Measurements from ENCODE around the gene WBP2NL.

WBP2NL gene

DNA sequence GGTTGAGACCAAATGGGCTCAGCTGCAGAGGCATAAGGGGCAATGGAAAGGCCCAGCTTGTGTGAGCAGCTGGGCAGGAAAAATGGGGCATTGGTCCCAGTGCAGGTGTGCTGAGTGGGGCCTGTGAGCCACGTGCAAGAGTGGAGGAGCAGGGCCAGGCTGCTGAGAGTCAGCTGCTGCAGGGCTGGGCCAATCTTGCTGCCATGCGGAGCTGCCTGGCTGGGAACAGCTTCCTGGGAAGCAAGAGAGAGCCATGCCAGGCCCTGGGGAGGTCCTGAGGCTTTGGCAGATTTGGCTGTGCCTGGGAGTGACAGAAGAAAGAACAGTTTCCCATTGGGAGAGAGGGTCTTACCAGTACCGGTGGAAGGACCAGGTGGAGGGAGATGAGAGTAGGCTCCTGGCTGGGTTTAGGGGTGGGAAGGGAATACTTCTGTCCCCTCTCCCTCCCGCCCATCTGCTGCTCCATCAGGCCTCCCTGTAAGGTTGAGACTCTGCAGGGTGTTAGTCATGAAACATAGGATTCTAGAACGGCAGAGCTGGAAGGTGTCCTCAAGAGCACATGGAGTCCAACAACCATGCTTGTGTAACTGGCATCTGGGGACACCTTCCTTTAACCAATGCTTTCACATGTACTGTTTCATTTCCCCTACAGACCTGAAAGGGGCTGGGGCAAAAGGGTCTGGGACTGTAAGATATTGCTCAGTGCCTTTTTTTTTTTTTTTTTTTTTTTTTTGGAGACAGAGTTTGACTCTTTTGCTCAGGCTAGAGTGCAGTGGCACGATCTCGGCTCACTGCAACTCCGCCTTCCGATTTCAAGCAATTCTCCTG, 19.0 kb upstream of the WBP2NL start:
- DNase-seq = no peak

DNA sequence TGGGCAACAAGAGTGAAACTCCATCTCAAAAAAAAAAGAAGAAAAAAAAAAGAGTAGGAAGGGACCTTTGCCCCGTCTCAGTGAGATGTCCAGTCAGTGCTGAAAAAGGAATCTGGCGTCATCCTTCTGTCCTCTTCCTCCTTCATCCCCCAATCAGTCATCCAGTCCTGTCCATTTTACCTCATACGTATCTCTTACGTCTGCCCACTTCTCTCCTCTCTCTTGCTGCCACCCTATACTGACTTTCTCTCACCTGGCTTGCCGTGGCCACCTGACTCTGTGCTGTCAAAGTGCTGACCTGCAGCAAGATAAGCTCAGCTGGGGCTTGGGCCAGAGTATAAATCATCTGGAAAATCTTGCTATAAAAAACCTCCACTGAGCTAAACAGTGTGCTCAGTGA, 15.7 kb upstream of the WBP2NL start:
- DNase-seq = no peak

GRCh38 chr22:41983513-41984405, 14.8 kb upstream of the WBP2NL start:
- no peak for DNase-seq

DNA sequence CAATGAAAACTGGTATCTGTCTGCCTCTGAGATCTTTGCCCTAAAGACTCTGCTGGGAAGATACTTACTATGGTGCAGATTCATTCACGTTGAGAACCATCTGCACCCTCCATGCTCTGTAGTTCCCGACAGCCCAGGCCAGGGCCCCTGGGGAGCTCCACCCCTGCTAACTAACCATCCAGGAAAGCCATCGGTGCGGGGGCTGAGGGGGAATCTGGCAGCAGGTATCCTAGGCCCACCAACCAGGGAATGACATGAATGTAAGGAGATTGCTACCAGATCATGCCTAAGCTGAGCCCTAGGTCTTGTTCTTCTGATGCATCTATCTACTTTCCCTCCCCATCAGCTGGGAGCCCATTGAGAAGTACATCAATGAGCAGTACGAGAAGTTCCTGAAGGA, 11.3 kb upstream of the WBP2NL start:
- DNase-seq = no peak

DNA sequence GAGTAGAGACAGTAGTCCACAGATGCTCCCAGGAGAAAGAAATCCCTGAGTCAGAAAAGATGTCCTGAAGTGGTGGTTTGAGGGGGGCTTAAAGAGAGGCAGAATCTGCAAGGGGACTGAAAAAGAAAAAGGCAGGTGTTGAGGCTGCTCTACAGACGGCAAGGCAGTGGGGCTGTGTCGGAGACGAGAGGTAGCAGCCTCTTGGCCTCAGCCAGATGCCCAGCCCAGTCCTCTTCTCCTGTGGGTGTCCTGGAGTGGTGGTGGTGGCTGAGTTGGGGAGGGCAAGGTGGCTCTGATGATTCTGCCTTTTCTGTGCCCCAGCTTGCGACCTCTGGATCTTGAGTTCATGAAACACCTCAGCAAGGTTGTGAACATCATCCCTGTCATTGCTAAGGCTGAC, 9.3 kb upstream of the WBP2NL start:
- no peak for DNase-seq

DNA sequence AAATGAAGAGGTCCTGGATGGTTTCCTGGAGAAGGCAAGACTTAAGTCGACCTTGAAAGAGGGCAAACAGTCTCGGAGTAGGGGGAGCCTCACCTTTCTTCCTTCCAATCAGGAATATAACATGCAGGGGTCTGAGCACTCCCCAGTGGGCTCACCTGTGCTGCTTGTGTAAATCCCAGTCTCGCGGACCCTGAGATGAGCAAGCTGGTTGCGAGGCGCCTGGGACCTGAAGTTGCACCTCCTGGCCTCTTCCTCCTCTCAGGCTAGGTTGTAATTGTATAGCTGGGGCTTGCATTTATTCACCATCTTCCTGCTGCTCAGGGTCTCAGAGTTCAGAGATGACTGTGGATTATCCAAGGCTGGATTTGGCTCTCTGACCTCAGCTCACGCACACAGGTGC, 7.5 kb upstream of the WBP2NL start:
- no peak for DNase-seq

DNA sequence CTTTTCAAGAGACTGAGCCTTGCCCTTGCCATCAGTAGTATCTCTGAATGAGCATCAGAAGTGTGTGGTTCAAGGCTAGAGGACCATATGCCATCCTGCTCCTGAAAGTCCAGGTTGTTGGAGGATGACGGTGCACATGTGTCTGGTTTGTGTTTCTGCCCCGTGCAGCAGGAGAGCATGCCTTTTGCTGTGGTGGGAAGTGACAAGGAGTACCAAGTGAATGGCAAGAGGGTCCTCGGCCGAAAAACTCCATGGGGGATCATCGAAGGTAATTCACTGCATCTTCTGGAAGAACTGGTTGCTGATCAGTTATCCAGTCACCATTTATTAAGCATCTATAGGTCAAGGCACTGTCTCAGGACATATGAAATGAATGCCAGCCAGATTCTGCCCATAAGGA, 6.1 kb upstream of the WBP2NL start:
- no peak for DNase-seq

DNA sequence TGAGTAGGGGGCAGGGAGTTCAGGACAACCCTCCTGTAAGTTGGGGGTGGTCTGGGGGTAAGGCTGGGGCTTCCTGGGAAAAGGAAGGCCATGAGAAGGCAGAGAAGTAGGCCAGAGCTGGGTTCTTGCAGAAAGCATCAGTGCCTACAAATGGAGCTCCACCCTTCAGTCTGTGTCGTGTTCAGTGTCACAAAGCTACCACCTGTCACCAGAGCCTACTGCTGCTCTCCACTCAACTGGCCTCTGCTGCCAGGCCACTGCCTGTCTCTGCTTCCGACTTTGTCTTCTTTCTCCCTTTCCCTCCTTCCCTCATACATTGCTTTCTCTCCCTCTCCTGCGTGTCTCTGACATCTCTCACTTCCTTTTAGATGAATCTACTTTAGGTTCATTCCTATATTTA, 3.4 kb upstream of the WBP2NL start:
- no peak for DNase-seq

GRCh38 chr22:41996826-41997225, 1.8 kb upstream of the WBP2NL start:
- no peak for DNase-seq

GRCh38 chr22:42000466-42000865, 1.9 kb downstream of the WBP2NL start:
- DNase-seq = no peak

- DNase-seq = no peak
Observed at GRCh38 chr22:42001121-42001520, 2.5 kb downstream of the WBP2NL start.

DNA sequence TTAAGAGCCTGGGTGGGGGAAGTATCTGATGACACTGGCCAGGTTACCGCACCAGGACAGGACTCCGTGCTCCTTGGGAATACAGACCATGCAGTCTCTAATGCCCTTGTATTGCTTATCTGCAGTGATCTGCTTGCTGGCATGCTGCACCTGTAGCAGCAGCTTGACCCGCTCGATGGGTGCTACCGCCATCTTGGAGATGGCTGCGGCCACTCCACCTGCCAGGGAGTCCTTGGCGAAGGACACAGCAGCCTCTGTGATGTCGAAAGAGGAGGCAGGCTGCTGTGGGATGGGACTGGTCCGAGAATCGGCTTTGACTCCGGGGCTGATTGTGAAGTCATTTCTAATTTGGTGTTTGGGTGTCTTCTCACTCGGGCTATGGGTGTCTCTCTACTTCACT, 3.1 kb downstream of the WBP2NL start:
- DNase-seq = no peak

GRCh38 chr22:42007922-42008321, 9.3 kb downstream of the WBP2NL start:
- no peak for DNase-seq

GRCh38 chr22:42010778-42011177, 12.2 kb downstream of the WBP2NL start:
- no peak for DNase-seq

GRCh38 chr22:42013385-42013784, 14.8 kb downstream of the WBP2NL start:
- DNase-seq = no peak

- no peak for DNase-seq
Observed at GRCh38 chr22:42016111-42016510, 17.5 kb downstream of the WBP2NL start.

- DNase-seq = no peak
Observed at GRCh38 chr22:42018224-42018623, 19.6 kb downstream of the WBP2NL start.

DNA sequence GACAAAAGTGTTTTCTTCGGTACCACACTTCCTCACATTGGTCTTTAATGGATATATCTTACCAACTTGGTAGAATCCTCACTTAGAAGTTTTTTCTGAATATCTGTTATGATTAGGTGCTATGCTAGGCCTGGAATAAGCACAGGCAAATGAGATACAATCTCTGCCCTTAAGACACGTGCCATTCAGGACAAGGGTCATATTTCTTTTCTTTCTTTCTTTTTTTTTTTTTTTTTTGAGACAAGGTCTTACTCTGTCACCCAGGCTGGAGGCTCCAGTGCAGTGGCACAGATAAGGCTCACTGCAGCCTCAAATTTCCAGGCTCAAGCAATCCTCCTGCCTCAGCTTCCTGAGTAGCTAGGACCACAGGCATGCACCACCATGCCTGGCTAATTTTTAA, 23.0 kb downstream of the WBP2NL start:
- DNase-seq = no peak

GRCh38 chr22:42022162-42022847, 23.7 kb downstream of the WBP2NL start:
- DNase-seq = no peak

GRCh38 chr22:42025421-42025820, 26.8 kb downstream of the WBP2NL start:
- no peak for DNase-seq

DNA sequence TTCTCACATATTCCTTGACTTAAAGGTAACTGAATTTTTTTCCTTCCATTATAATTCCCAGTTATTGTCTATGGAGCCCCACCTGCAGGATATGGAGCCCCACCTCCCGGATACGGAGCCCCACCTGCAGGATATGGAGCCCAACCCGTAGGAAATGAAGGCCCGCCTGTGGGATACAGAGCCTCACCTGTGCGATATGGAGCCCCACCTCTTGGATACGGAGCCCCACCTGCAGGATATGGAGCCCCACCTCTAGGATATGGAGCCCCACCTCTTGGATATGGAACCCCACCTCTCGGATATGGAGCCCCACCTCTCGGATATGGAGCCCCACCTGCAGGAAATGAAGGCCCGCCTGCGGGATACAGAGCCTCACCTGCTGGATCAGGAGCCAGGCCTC, 28.1 kb downstream of the WBP2NL start:
- DNase-seq = no peak

DNA sequence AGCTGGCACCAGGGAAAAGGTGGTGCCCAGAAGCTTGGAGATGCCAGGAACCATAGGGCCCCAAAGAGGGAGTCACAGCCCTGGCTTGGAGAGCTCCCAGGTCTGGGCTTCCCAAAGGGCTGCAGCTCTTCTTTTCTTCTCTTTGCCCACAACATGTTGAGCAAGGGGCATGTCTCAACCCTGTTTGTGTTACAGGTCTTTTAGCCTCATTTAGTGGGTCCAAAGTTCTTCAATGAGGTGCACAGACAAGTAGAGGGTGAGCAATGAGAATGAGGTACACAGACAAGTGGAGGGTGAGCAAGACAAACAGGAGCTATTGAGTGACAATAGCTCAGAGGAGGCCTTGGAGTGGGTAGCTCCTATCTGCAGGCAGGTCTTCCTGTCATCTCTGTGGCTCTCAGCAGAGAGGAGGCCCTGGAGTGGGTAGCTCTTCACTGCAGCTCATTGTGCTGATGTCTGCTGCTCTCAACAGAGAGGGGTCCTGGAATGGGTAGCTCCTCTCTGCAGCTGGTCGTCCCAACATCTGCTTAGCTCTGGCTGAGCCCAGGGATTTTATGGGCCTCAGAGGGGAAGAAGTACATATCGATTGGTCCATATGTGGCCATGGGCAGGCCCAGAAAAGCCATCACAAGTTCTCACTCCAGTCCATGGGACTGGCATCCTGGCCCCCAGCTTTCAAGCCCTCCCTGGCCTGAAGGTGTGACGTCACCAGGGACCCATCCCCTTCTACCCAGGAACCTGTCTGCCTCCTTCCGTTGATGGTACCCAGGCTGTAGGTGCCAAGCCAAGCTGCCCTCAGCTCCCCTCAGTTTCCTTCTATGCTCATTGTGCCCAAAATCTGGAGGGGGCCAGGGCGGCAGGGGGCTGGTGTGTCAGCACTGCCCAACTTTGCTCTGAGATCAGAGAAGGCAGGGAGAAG, 34.9 kb downstream of the WBP2NL start:
- DNase-seq = no peak
